MG63 (cell line): Measurements from ENCODE around the gene CRTC1. TPM values are rescaled to one million over a fixed set of nuclear protein-coding genes. Genes with fewer than 3 reads are reported as not detected.

Source experiments
- DNase-seq: peaks from one replicate; pipeline ENCODE4 v3.0.0-alpha.2; 2020
- H3K27me3 ChIP-seq: fragments of 250-450 bp; sonication (Bioruptor Pico); 2 replicates; pipeline ENCODE4 v1.5.1; 2020; ENCODE audit warnings: mild to moderate bottlenecking, moderate library complexity
- H3K36me3 ChIP-seq: fragments of 250-450 bp; sonication (Bioruptor Pico); 2 replicates; pipeline ENCODE4 v1.5.1; 2020; ENCODE audit warnings: mild to moderate bottlenecking, moderate library complexity
- H3K4me3 ChIP-seq: fragments of 250-450 bp; sonication (Bioruptor Pico); 2 replicates; pipeline ENCODE4 v1.5.1; 2020; ENCODE audit warnings: mild to moderate bottlenecking, moderate library complexity
- H3K9me3 ChIP-seq: fragments of 250-450 bp; sonication (Bioruptor Pico); 2 replicates; pipeline ENCODE4 v1.5.1; 2020; ENCODE audit warnings: mild to moderate bottlenecking, moderate library complexity
- total RNA-seq: library from RNA; depleted of rRNA; stranded (reverse); fragments of >200 nt; shearing (Covaris generic); gene quantifications from 2 replicates; pipeline ENCODE4 v1.2.3, GENCODE V29; 2014; ENCODE audit warnings: low replicate concordance

Gene CRTC1
- total RNA-seq, 1 experiment from 2014 or later, result 3.6 TPM

- Histone ChIP-seq H3K36me3 (no peaks in the 10 kb centered on the region), H3K27me3 (peaks cover 1% of the 10 kb centered on the region), H3K4me3 (no peak overlapping the region), H3K9me3 (no peaks in the 10 kb centered on the region)
- DNase-seq, result no peak
Measured at GRCh38 chr19:18783958-18784785, 100.7 kb downstream of the CRTC1 start.

- H3K36me3 ChIP-seq, result no peaks in the 10 kb centered on the region
- H3K27me3 ChIP-seq, result peaks cover 7% of the 10 kb centered on the region
- DNase-seq, result no peak
Measured at GRCh38 chr19:18784786-18785120, 101.3 kb downstream of the CRTC1 start.

GRCh38 chr19:18785179-18786124 lies 102.0 kb downstream of the CRTC1 start:
- Histone ChIP-seq H3K36me3 (no peaks in the 10 kb centered on the region), H3K4me3 (no peak overlapping the region), H3K27me3 (peaks cover 14% of the 10 kb centered on the region), H3K9me3 (no peaks in the 10 kb centered on the region)
- DNase-seq, result peak; percentile 75

More at GRCh38 chr19:18784786-18785120, 101.3 kb downstream of the CRTC1 start:
- H3K4me3 ChIP-seq, result no peak overlapping the region
- no peaks in the 10 kb centered on the region for H3K9me3 ChIP-seq

DNA sequence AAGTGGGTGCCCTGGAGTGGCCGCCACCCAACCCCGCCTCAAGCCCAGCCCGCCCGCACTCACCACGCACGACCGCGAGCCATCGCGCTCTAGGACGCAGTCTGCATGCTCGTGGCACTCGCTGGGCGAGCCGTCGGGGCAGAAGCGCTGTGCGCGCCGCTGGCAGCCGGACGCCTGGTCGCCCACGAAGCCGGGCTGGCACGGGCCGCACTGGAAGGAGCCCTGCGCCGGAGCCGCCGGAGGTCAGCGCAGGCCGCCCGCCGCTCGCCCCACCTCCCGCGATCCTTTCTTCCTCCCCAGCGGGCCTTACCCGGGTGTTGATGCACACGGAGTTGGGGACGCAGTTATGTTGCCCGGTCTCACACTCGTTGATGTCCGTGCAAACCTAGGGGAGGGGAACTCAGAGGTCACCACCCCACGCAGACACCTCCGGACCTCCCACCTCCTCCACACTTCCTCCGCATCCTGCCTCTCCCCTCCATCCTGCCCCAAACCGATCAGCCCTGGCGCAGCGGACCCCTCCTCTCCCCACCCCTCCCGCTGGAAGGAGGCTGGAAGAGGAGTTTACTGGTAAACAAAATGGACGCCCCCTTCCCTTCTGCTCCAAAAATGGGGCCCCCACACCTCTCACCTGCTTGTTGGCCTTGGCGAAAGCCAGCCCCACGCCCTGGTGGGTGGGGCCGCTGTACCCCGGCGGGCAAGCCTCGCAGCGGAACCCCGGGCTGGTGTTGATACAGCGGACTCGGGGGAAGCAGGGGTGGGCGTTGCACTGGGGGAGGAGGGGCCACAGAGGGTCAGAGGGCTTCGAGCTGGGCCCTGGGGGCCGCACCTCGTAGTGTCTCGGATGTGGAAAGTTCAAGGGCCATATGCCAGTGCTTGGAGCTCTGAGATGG lies 105.3 kb downstream of the CRTC1 start:
- DNase-seq, result no peak
- Histone ChIP-seq H3K4me3 (no peak overlapping the region), H3K9me3 (no peaks in the 10 kb centered on the region), H3K27me3 (peaks cover 20% of the 10 kb centered on the region), H3K36me3 (no peaks in the 10 kb centered on the region)

- DNase-seq, result no peak
- Histone ChIP-seq H3K9me3 (no peaks in the 10 kb centered on the region), H3K4me3 (peak overlapping the region; percentile 24; the same call in 1 of the 2 replicates), H3K27me3 (peaks cover 20% of the 10 kb centered on the region), H3K36me3 (no peaks in the 10 kb centered on the region)
Measured at GRCh38 chr19:18789422-18789869, 106.0 kb downstream of the CRTC1 start.

- H3K27me3 ChIP-seq, result peaks cover 20% of the 10 kb centered on the region
- no peaks in the 10 kb centered on the region for H3K36me3 ChIP-seq
- H3K4me3 ChIP-seq, result peak overlapping the region; percentile 24; the same call in 1 of the 2 replicates
- peak; percentile 65 for DNase-seq
- no peaks in the 10 kb centered on the region for H3K9me3 ChIP-seq
Measured at GRCh38 chr19:18789883-18790565, 106.5 kb downstream of the CRTC1 start.

DNA sequence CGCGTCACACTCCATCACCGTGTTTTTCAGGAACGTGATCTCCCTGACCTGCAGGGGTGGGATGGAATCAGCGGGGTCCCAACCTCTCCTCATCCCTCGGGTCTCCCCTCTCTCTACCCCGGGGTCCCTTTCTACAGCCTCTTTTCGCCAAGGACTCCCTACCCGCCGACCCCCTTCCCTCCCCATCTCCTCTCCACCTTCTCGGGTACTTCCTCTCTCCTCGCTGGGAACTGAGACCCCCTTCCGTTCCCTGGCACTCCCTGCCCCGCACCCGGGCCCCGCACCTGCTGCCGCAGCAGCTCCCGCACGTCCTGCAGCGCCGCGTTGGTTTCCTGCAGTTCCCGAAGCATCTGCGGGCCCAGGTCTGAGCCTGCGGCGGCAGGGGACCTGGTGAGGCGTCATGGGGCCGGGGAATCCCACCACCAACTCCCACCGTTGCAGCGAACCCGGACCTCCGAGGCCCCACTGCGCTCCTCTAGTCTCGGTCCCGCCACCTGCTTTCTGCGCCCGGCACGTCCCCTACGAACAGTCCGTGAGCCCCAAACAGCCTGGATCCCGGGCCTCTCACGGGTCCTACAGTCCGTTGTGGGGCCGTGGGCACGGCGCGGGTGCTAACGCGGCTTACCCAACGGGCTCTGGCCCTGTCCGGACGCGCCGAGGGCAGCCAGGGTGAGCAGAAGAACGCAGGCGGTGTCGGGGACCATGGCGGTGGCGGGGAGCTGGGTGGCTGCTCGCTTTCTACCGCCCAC lies 107.3 kb downstream of the CRTC1 start, which contains the start of gene COMP:
Gene COMP (minus strand): TSS at position 740 of the 749 bp plus-strand sequence. CDS start 36 bp downstream, at position 704.
- peak within 1 kb of the TSS; percentile 24; the same call in 1 of the 2 replicates for H3K4me3 ChIP-seq
- no peak for DNase-seq
- H3K36me3 ChIP-seq, result no peaks in the 10 kb centered on the region
- H3K9me3 ChIP-seq, result no peaks in the 10 kb centered on the region
- peaks cover 20% of the 10 kb centered on the region for H3K27me3 ChIP-seq

DNA sequence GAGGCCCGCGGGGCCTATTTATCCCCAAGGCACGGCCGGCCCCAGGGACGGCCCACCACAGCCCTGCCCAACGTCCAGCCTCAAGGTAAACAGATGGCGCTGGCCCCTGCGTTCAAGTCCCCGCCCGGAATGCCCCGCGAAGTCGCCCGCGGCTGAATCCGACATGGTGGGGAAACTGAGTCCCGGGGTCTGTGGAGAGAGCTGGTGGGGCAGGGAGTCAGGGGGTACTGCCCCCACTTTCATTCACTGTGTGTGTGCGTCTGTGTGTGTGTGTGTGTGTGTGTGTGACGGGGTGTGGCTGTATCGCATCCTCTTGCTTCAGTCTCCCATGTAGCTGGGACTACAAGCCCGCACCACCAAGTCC lies 107.8 kb downstream of the CRTC1 start:
- Histone ChIP-seq H3K9me3 (no peaks in the 10 kb centered on the region), H3K36me3 (no peaks in the 10 kb centered on the region), H3K27me3 (peaks cover 20% of the 10 kb centered on the region), H3K4me3 (no peak overlapping the region)
- no peak for DNase-seq

DNA sequence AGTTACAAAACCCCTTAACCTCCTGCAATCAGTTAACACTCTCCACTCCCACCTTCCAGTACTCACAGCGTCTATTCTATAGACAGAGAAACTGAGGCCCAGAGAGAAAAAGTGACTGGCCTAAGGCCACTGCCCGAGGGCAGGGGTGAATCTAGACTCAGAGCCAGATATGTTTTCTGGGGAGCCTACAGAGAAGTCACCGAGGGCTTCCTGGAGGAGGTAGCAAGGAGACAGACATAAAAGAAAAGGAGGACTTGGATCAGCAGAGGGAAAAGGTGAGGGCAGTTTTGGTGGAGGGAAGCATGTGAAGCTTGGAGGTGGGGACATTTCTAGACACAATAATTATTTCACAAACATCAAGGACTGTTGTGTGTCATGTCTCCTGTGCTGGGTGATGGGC lies 109.2 kb downstream of the CRTC1 start:
- H3K27me3 ChIP-seq, result peaks cover 20% of the 10 kb centered on the region

DNA sequence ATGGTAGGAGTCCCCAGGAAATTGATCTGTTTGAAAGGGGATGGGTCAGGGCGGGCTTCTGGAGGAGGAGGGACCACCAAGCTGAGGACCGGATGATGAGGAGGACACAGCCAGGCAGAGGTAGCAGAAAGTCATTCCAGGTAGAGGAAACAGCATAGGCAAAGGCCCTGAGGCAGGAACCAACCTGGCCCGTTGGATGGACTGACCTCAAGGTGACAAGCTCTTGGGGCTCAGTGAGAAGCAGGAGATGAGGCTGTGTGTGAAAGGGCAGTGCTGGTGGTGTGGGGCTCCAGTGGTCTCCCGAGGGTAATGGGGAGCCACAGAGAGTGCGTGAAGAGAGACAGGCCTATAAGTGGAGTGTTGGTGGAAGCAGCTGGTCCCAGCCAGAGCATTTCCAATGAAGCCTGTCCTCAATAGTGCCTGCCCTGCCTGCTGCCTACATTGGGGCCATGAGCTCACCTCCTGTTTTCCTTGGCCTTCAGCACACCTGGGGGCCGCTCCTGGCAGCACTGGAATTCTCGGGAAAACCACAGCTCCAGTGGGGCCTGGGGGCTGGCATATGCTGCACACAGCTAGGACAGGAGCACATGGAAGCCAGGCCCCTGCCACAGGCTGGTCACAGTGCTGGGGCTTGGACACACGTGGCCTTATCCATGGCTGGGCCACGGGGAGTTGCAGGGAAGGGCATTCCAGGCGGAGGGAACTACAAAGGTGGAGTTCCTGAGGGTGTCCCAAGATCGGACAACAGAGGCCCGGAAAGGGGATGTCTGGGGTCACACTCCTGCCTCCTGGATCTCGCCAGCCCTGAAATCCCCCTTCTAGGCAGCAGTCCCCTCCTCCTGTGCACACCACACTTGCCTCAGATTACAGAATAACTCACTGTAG lies 109.9 kb downstream of the CRTC1 start:
- no peak for DNase-seq
- no peak overlapping the region for H3K4me3 ChIP-seq

More for the DNA sequence above, 109.2 kb downstream of the CRTC1 start:
- no peaks in the 10 kb centered on the region for H3K36me3 ChIP-seq
- H3K9me3 ChIP-seq, result no peaks in the 10 kb centered on the region
- no peak overlapping the region for H3K4me3 ChIP-seq
- DNase-seq, result no peak

DNA sequence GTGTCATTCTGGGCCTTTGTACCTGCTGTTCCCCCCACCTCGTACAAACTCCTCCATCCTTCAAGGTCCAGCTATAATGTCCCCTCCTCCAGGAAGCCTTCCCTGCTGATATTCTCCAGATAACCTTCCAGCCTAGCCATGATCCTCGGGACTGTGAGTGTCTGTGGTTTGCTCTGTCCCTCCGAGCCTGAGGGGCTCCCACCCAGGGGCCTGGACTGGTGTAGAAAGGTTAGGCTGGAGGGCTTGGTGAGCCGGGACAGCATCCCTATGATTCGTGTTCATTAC lies 110.5 kb downstream of the CRTC1 start:
- Histone ChIP-seq H3K36me3 (no peaks in the 10 kb centered on the region), H3K4me3 (no peak overlapping the region), H3K27me3 (peaks cover 20% of the 10 kb centered on the region), H3K9me3 (no peaks in the 10 kb centered on the region)
- DNase-seq, result no peak

More for the DNA sequence above, 109.9 kb downstream of the CRTC1 start:
- Histone ChIP-seq H3K9me3 (no peaks in the 10 kb centered on the region), H3K27me3 (peaks cover 20% of the 10 kb centered on the region), H3K36me3 (no peaks in the 10 kb centered on the region)

- H3K27me3 ChIP-seq, result peaks cover 14% of the 10 kb centered on the region
- no peak overlapping the region for H3K4me3 ChIP-seq
- H3K36me3 ChIP-seq, result no peaks in the 10 kb centered on the region
- H3K9me3 ChIP-seq, result no peaks in the 10 kb centered on the region
- DNase-seq, result no peak
Measured at GRCh38 chr19:18794692-18795091, 111.2 kb downstream of the CRTC1 start.

DNA sequence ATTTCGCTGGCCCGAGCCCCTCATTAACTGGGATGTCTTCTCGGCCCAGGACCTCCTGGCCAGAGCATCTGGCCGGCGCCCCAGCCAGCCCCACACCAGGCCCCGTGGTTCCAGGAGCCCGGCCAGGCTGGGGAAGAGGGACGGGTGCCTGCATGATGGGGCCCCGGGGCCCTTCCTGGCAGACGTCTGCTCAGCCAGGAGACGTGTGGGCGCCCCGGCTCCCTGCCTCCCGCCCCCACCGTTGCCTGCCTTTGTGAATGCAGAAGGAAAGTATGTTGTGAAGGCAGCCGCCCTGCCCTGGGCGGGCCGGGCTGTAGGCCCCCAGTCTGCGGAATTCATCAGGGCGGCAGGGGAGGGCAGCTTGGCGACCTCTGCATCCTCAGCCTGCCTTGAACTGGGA lies 112.1 kb downstream of the CRTC1 start:
- H3K4me3 ChIP-seq, result no peak overlapping the region
- peaks cover 11% of the 10 kb centered on the region for H3K27me3 ChIP-seq
- no peaks in the 10 kb centered on the region for H3K36me3 ChIP-seq
- peak; percentile 48 for DNase-seq
- H3K9me3 ChIP-seq, result no peaks in the 10 kb centered on the region

GRCh38 chr19:18796239-18796638 lies 112.8 kb downstream of the CRTC1 start:
- no peaks in the 10 kb centered on the region for H3K36me3 ChIP-seq
- H3K4me3 ChIP-seq, result no peak overlapping the region
- DNase-seq, result no peak
- H3K9me3 ChIP-seq, result no peaks in the 10 kb centered on the region
- peaks cover 9% of the 10 kb centered on the region for H3K27me3 ChIP-seq
